Urinary bladder (tissue), 4 donors: ENCODE measurements around the gene CORO1C. TPM values are rescaled to one million over a fixed set of nuclear protein-coding genes. Genes with fewer than 3 reads are reported as not detected.
"Not testable (repeated sequence)": the region's sequence is repeated elsewhere in the genome, so short reads cannot be mapped to it uniquely, and the experiment has no call there.

Source experiments
- DNase-seq: peaks from one replicate; pipeline ENCODE4 v3.0.0-alpha.2; 2015; ENCODE audit errors: extremely low spot score
- H3K27ac ChIP-seq: one replicate; pipeline ENCODE4 v1.5.1; 2013; ENCODE audit warnings: low read depth, mild to moderate bottlenecking, moderate library complexity
- H3K36me3 ChIP-seq: one replicate; pipeline ENCODE4 v1.6.1; 2013; ENCODE audit warnings: mild to moderate bottlenecking, moderate library complexity; ENCODE audit not compliant: insufficient read depth
- H3K4me1 ChIP-seq: one replicate; pipeline ENCODE4 v1.6.1; 2013; ENCODE audit warnings: mild to moderate bottlenecking, moderate library complexity; ENCODE audit not compliant: insufficient read depth
- H3K4me3 ChIP-seq: one replicate; pipeline ENCODE4 v1.5.1; 2013; ENCODE audit warnings: low read depth, low read length
- WGBS: extraction: QIAGEN DNeasy Blood & Tissue Kit; methylation state at CpG from one replicate; pipeline ENCODE4 v1.1.7; 2013; 5-methylcytosine and 5-hydroxymethylcytosine counted together
- polyA plus RNA-seq: library from polyadenylated mRNA; stranded (reverse); fragments of 200-250 nt; gene quantifications from one replicate; pipeline ENCODE4 v1.2.3, GENCODE V29; 2013
- total RNA-seq: library from RNA; depleted of rRNA; stranded (reverse); fragments of >200 nt; gene quantifications from one replicate; pipeline ENCODE4 v1.2.3, GENCODE V29; 2014
- donor health status: healthy with polysubstance abuse.
- donor health status: healthy.

CORO1C gene
- total and polyA plus RNA-seq, 2 donors: 149 to 213 TPM

- H3K4me1 ChIP-seq: peaks cover 3% of the 10 kb centered on the region
- DNase-seq: no peak
- H3K36me3 ChIP-seq: no peaks in the 10 kb centered on the region
- WGBS: 74% methylated on average over 10 of the region's 10 CpGs
- no peak overlapping the region for H3K4me3 ChIP-seq
- H3K27ac ChIP-seq: no peak overlapping the region
Measured at GRCh38 chr12:108765289-108765764, 34.0 kb upstream of the CORO1C start.

DNA sequence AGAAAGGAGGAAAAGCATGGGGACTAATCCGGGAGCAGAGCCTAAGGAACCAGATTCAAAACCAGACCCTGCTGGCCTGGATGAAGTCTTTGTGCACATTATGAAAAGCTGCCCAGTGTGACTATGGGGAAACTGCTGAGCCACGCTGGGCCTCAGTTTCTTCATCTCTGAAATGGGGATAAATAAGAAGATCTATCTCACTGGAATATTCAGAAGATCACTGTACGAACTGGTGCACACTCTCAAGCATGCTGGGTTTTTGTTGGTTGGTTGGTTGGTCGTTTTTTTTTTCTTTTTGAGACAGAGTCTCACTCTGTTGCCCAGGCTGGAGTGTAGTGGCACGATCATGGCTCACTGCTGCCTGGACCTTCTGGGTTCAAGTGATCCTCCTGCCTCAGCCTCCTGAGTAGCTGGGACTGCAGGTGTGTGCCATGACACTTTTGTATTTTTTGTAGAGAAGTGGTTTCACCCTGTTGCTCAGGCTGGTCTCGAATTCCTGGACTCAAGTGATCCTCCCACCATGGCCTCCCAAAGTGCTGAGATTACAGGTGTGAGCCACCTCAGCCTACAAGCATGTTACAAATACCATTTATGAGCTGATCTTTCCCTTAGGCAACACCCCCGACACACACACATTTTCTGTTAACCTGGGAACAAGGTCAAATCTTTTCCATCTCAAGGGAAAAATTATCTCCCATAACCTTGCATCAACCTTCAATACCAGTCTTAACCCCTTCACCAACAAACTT, 33.4 kb upstream of the CORO1C start:
- WGBS: 94% methylated on average over 7 of the region's 7 CpGs
- no peak overlapping the region for H3K27ac ChIP-seq

DNA sequence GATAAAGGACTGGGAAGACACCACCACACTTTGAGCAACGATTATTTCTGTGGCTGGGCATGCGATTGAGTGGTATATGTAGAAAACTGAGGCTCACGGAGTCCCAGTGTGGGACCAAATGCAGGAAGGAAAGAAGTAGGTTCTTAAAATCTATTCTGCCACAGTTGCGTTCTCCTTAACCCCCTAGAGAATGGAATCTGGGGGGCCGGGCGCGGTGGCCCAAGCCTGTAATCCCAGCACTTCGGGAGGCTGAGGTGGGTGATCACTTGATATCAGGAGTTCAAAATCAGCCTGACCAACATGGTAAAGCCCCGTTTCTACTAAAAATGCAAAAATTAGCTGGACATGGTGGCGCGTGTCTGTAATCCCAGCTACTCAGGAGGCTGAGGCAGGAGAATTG, 29.9 kb upstream of the CORO1C start:
- no peaks in the 10 kb centered on the region for H3K4me1 ChIP-seq
- WGBS: 97% methylated on average over 11 of the region's 11 CpGs
- no peaks in the 10 kb centered on the region for H3K36me3 ChIP-seq
- no peak overlapping the region for H3K4me3 ChIP-seq
- no peak overlapping the region for H3K27ac ChIP-seq
- no peak for DNase-seq

More for the DNA sequence above, 33.4 kb upstream of the CORO1C start:
- no peak for DNase-seq
- H3K36me3 ChIP-seq: no peaks in the 10 kb centered on the region
- no peak overlapping the region for H3K4me3 ChIP-seq
- peaks cover 3% of the 10 kb centered on the region for H3K4me1 ChIP-seq

DNA sequence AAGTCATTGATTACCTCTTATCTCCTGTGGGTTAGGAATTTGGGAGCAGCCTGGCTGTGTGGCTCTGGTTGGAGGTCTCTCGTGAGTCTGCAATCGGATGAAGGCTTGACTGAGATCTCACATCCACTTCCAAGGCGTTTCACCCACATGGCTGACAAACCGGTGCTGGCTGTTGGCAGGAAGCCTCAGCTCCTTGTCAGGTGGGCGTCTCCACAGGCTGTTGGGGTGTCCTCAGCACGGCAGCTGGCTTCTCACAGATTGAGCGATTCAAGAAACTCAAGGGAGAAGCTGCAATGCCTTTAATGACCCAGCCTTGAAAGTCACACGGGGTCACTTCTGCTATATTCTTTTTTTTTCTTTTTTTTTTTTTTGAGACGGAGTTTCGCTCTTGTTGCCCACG, 28.6 kb upstream of the CORO1C start:
- Histone ChIP-seq H3K4me3 (no peak overlapping the region), H3K4me1 (no peaks in the 10 kb centered on the region), H3K36me3 (no peaks in the 10 kb centered on the region), H3K27ac (no peak overlapping the region)
- no peak for DNase-seq
- WGBS: 81% methylated on average over 11 of the region's 11 CpGs

GRCh38 chr12:108757856-108758255, 26.5 kb upstream of the CORO1C start:
- no peaks in the 10 kb centered on the region for H3K36me3 ChIP-seq
- no peaks in the 10 kb centered on the region for H3K4me1 ChIP-seq
- WGBS: 90% methylated on average over 2 of the region's 2 CpGs
- H3K27ac ChIP-seq: no peak overlapping the region
- H3K4me3 ChIP-seq: no peak overlapping the region
- DNase-seq: no peak

GRCh38 chr12:108756421-108756820, 25.1 kb upstream of the CORO1C start:
- Histone ChIP-seq H3K36me3 (no peaks in the 10 kb centered on the region), H3K27ac (no peak overlapping the region), H3K4me1 (no peaks in the 10 kb centered on the region), H3K4me3 (no peak overlapping the region)
- 96% methylated on average over 6 of the region's 6 CpGs for WGBS
- no peak for DNase-seq

- no peak overlapping the region for H3K4me3 ChIP-seq
- no peak overlapping the region for H3K27ac ChIP-seq
- no peaks in the 10 kb centered on the region for H3K36me3 ChIP-seq
- no peaks in the 10 kb centered on the region for H3K4me1 ChIP-seq
- 95% methylated on average over 2 of the region's 2 CpGs for WGBS
- DNase-seq: no peak
Measured at GRCh38 chr12:108755481-108755880, 24.2 kb upstream of the CORO1C start.

DNA sequence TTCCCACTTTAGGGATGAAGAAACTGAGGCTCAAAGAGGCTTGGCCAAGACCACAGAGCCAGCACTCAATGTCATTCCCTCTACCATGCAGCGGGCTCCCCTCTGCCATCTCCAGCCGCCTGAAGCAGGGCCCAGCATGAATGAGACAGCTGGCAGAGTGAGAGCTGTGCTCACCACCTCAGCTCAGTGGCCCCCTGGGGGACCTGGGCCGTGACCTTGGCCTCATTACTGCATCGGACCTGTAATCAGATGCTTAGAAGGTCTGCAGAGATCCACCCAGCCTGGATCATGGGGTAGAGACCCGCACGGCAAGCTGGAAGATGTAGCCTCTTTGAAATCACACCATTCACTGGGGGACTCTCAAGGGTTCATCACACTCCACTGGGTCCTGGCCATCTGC, 22.7 kb upstream of the CORO1C start:
- no peak overlapping the region for H3K27ac ChIP-seq
- H3K4me3 ChIP-seq: no peak overlapping the region
- DNase-seq: no peak
- no peaks in the 10 kb centered on the region for H3K4me1 ChIP-seq
- no peaks in the 10 kb centered on the region for H3K36me3 ChIP-seq
- 88% methylated on average over 6 of the region's 6 CpGs for WGBS

GRCh38 chr12:108752387-108752786, 21.1 kb upstream of the CORO1C start:
- Histone ChIP-seq H3K27ac (no peak overlapping the region), H3K4me3 (no peak overlapping the region), H3K4me1 (no peaks in the 10 kb centered on the region), H3K36me3 (no peaks in the 10 kb centered on the region)
- WGBS: 34% methylated on average over 1 of the region's 1 CpG
- DNase-seq: peak; percentile 75

DNA sequence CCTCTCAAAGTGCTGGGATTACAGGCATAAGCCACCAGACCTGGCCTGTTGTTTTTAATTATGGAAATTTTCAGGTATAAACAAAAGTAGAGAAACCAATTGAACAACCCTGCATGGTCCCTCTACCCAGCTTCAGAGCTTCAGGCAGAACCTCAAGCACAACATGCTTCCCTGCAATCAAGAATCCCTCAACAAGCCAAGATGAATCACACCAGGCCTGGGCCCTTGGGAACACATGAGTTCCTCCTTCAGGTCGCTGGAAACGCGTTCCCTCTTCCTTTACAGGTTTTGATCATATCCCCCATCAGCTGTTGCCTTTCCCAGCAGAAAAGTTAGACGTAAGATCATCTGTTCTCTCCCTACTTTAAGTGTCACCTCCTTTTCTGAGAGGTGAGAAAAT, 20.5 kb upstream of the CORO1C start:
- Histone ChIP-seq H3K36me3 (no peaks in the 10 kb centered on the region), H3K27ac (no peak overlapping the region), H3K4me1 (no peaks in the 10 kb centered on the region), H3K4me3 (no peak overlapping the region)
- WGBS: 19% methylated on average over 4 of the region's 4 CpGs
- no peak for DNase-seq

- not testable (repeated sequence) for H3K4me3 ChIP-seq, H3K4me1 ChIP-seq, H3K36me3 ChIP-seq, DNase-seq, H3K27ac ChIP-seq
- 80% methylated on average over 4 of the region's 4 CpGs for WGBS
Measured at GRCh38 chr12:108751003-108751402, 19.7 kb upstream of the CORO1C start.

- no peaks in the 10 kb centered on the region for H3K36me3 ChIP-seq
- H3K4me1 ChIP-seq: no peaks in the 10 kb centered on the region
- H3K4me3 ChIP-seq: no peak overlapping the region
- WGBS: 20% methylated on average over 4 of the region's 4 CpGs
- no peak overlapping the region for H3K27ac ChIP-seq
- peak; percentile 68 for DNase-seq
Measured at GRCh38 chr12:108750526-108750925, 19.2 kb upstream of the CORO1C start.

GRCh38 chr12:108747563-108747962, 16.2 kb upstream of the CORO1C start:
- Histone ChIP-seq H3K27ac (no peak overlapping the region), H3K4me1 (no peaks in the 10 kb centered on the region), H3K36me3 (no peaks in the 10 kb centered on the region), H3K4me3 (no peak overlapping the region)
- no peak for DNase-seq
- 98% methylated on average over 3 of the region's 3 CpGs for WGBS

DNA sequence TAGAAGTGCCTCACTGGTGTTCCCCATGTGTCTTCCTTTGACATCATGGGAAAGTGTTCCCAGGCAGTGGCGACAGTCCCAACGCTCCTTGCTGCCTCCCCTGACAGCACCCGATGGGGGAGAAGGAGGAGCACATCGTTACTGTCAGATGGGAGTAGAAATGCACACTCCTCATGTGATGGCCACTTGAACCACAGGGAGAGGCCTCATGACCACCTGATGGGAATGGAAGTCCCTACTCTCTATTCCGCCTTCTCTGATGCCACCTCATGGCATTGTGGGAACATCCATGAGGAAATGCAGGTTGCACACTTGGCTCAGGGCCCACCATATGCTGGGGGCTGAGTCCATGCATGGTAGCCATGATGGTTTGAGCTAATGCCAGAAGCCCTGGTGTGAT, 14.3 kb upstream of the CORO1C start:
- Histone ChIP-seq H3K4me1 (no peaks in the 10 kb centered on the region), H3K36me3 (no peaks in the 10 kb centered on the region), H3K27ac (no peak overlapping the region), H3K4me3 (no peak overlapping the region)
- DNase-seq: no peak
- WGBS: 93% methylated on average over 5 of the region's 5 CpGs
